ENCODE data around the gene CYP11A1.

GRCh38 chr15:74295800-74296199, 71.6 kb downstream of the CYP11A1 start:
- TF ChIP-seq HEYL (CRISPR knock-in tag; IDR thresholded peaks at IDR 0.05) (no peak), CTCF (IDR thresholded peaks at IDR 0.05) (no peak), KDM5A (IDR thresholded peaks at IDR 0.05) (no peak), EHMT2 (IDR thresholded peaks at IDR 0.05; ENCODE audit: low read depth) (no peak), RAD21 (conservative IDR thresholded peaks at IDR 0.05 in 1 of 2, IDR thresholded peaks at IDR 0.05 in 1 of 2) (peak in 1 of 2 experiments; percentile 8; a peak in 1 of 5 replicates)
